Keratinocyte (primary cell): Measurements from ENCODE around the gene JAKMIP3. TPM values are rescaled to one million over a fixed set of nuclear protein-coding genes. Genes with fewer than 3 reads are reported as not detected.

Experiments used
- DNase-seq: peaks from one replicate; pipeline ENCODE4 v3.0.0-alpha.2; 2011; ENCODE audit warnings: low read depth, missing footprints, low spot score
- FAIRE-seq: peaks from 2 replicates; lab custom pipeline; 2011; peaks lifted over from hg19 to GRCh38; lab: Jason Lieb, UNC
- H2AFZ ChIP-seq: 2 replicates; pipeline ENCODE4 v1.6.0; 2012; ENCODE audit warnings: low read length, control low read depth, inconsistent platforms; ENCODE audit not compliant: control insufficient read depth
- H3K27ac ChIP-seq: 2 replicates; pipeline ENCODE4 v1.5.1; 2011; ENCODE audit warnings: low read length; ENCODE audit not compliant: control insufficient read depth, insufficient read depth
- H3K27me3 ChIP-seq: 3 replicates; pipeline ENCODE4 v1.6.0; 2011; ENCODE audit warnings: low read length; ENCODE audit not compliant: control insufficient read depth, insufficient read depth; ENCODE audit errors: extremely low read depth
- H3K36me3 ChIP-seq, 2 experiments: 2 replicates in 1 of 2; 3 replicates in 1 of 2; pipeline ENCODE4 v1.5.1; 2011; ENCODE audit warnings: low read length in 2 of 2, mild to moderate bottlenecking in 1 of 2; ENCODE audit not compliant: control insufficient read depth in 2 of 2, insufficient read depth in 2 of 2; ENCODE audit errors: extremely low read depth in 1 of 2
- H3K4me1 ChIP-seq: 3 replicates; pipeline ENCODE4 v1.5.1; 2011; ENCODE audit warnings: low read length; ENCODE audit not compliant: control insufficient read depth, insufficient read depth; ENCODE audit errors: extremely low read depth
- H3K4me2 ChIP-seq: 3 replicates; pipeline ENCODE4 v1.6.0; 2011; ENCODE audit warnings: low read depth, low read length; ENCODE audit not compliant: control insufficient read depth, insufficient read depth; ENCODE audit errors: extremely low read depth
- H3K4me3 ChIP-seq, 3 experiments: fragments of 200-600 bp in 1 of 3; sonication (generic) in 1 of 3; 2 replicates in 2 of 3; 3 replicates in 1 of 3; pipeline ENCODE4 v1.5.1; 2011 to 2016; ENCODE audit warnings: low read length in 3 of 3, mild to moderate bottlenecking in 3 of 3, control low read depth in 2 of 3, inconsistent platforms in 1 of 3, low read depth in 1 of 3, mixed read lengths in 1 of 3, mixed run types in 1 of 3, moderate library complexity in 1 of 3; ENCODE audit not compliant: control insufficient read depth in 2 of 3, insufficient read depth in 2 of 3; ENCODE audit errors: extremely low read depth in 1 of 3
- H3K79me2 ChIP-seq: 2 replicates; pipeline ENCODE4 v1.6.0; 2012; ENCODE audit warnings: low read length; ENCODE audit not compliant: control insufficient read depth, insufficient read depth
- H3K9ac ChIP-seq: 3 replicates; pipeline ENCODE4 v1.6.0; 2011; ENCODE audit warnings: low read length; ENCODE audit not compliant: control insufficient read depth, insufficient read depth; ENCODE audit errors: extremely low read depth
- H3K9me1 ChIP-seq: 3 replicates; pipeline ENCODE4 v1.6.0; 2011; ENCODE audit warnings: low read length; ENCODE audit not compliant: control insufficient read depth, insufficient read depth; ENCODE audit errors: extremely low read depth
- H3K9me3 ChIP-seq: 2 replicates; pipeline ENCODE4 v1.5.1; 2012; ENCODE audit warnings: low read depth, low read length; ENCODE audit not compliant: control insufficient read depth
- H4K20me1 ChIP-seq: 3 replicates; pipeline ENCODE4 v1.6.0; 2011; ENCODE audit warnings: low read length; ENCODE audit not compliant: control insufficient read depth, insufficient read depth; ENCODE audit errors: extremely low read depth
- CTCF ChIP-seq, 3 experiments: IDR thresholded peaks in 1 of 3; conservative IDR thresholded peaks in 1 of 3; optimal IDR thresholded peaks in 1 of 3; 2 replicates in 2 of 3; 3 replicates in 1 of 3; pipeline versions ENCODE3 to v1.5.1; 2011; ENCODE audit warnings: low read length in 3 of 3, mild to moderate bottlenecking in 3 of 3, moderate library complexity in 2 of 3, control low read depth in 1 of 3, inconsistent platforms in 1 of 3; ENCODE audit not compliant: insufficient read depth in 2 of 3; ENCODE audit errors: extremely low read depth in 1 of 3
- EZH2 ChIP-seq: IDR thresholded peaks from one replicate; pipeline ENCODE4 v1.6.1; 2012; ENCODE audit warnings: inconsistent platforms, mild to moderate bottlenecking, low read length, moderate library complexity
- dilution Hi-C: fragments of 300-500 bp; cut with MboI; formaldehyde crosslinking; loops from one replicate; pipeline ENCODE4 v1.7.0; 2020; ENCODE audit warnings: low sequenced_read_pairs; ENCODE audit not compliant: extremely low pct_ligation_motif_present
- polyA plus RNA-seq, 5 experiments: library from polyadenylated mRNA; depleted of rRNA in 3 of 5; stranded (reverse) in 3 of 5; stranded (forward) in 1 of 5; unstranded in 1 of 5; fragments of >200 nt; gene quantifications; 1 replicate in 1 of 5; 2 replicates in 3 of 5; 3 replicates in 1 of 5; pipeline versions ENCODE4 v1.2.1 to v1.2.3, GENCODE V29; 2011 to 2012; ENCODE audit warnings: missing spikeins in 2 of 5, low read depth in 1 of 5, low replicate concordance in 1 of 5

JAKMIP3 gene
- polyA plus RNA-seq, 1 donor (not counting 4 experiments of a cell fraction or from before 2014, with no cell fraction given): 0.05 TPM

- Histone ChIP-seq H3K79me2 (no peaks in the 10 kb centered on the region), H4K20me1 (no peaks in the 10 kb centered on the region), H3K27me3 (peaks cover 10% of the 10 kb centered on the region), H3K4me3 (peak overlapping the region in 1 of 3 experiments; percentile 21), H3K9me1 (no peaks in the 10 kb centered on the region), H3K4me2 (peak overlapping the region; percentile 74), H2AFZ (no peak overlapping the region), H3K9me3 (no peaks in the 10 kb centered on the region), H3K27ac (no peak overlapping the region), H3K9ac (no peak overlapping the region), H3K4me1 (no peaks in the 10 kb centered on the region), H3K36me3 (no peaks in the 10 kb centered on the region)
- TF ChIP-seq EZH2 (no peak), CTCF (optimal IDR thresholded peaks at IDR 0.05 in 1 of 3, IDR thresholded peaks at IDR 0.05 in 1 of 3, conservative IDR thresholded peaks at IDR 0.05 in 1 of 3; ENCODE audit: extremely low read depth in 1 of 3, insufficient read depth in 2 of 3, low read length in 3 of 3) (peak; percentile 76 to 92 (median 91))
- DNase-seq (peak; percentile 21), FAIRE-seq (no peak)
- dilution Hi-C loops: no loop called here
These were observed 42.5 kb upstream of the JAKMIP3 start for GRCh38 chr10:132023092-132023811.

- dilution Hi-C loops: no loop called here
- Histone ChIP-seq H3K9ac (no peak overlapping the region), H2AFZ (no peak overlapping the region), H3K36me3 (no peaks in the 10 kb centered on the region), H3K79me2 (no peaks in the 10 kb centered on the region), H3K4me3 (no peak overlapping the region), H3K9me3 (no peaks in the 10 kb centered on the region), H3K9me1 (no peaks in the 10 kb centered on the region), H3K27ac (no peak overlapping the region), H3K27me3 (peaks cover 12% of the 10 kb centered on the region), H3K4me1 (no peaks in the 10 kb centered on the region), H4K20me1 (no peaks in the 10 kb centered on the region), H3K4me2 (no peak overlapping the region)
- TF ChIP-seq CTCF (optimal IDR thresholded peaks at IDR 0.05 in 1 of 3, IDR thresholded peaks at IDR 0.05 in 1 of 3, conservative IDR thresholded peaks at IDR 0.05 in 1 of 3; ENCODE audit: extremely low read depth in 1 of 3, insufficient read depth in 2 of 3, low read length in 3 of 3) (no peak), EZH2 (no peak)
- FAIRE-seq (no peak), DNase-seq (no peak)
These were observed 38.2 kb upstream of the JAKMIP3 start for GRCh38 chr10:132027423-132027983.
